ENCODE data around the gene NRG3.
"Not testable (repeated sequence)": the region's sequence is repeated elsewhere in the genome, so short reads cannot be mapped to it uniquely, and the experiment has no call there.

The NRG3 gene

DNA sequence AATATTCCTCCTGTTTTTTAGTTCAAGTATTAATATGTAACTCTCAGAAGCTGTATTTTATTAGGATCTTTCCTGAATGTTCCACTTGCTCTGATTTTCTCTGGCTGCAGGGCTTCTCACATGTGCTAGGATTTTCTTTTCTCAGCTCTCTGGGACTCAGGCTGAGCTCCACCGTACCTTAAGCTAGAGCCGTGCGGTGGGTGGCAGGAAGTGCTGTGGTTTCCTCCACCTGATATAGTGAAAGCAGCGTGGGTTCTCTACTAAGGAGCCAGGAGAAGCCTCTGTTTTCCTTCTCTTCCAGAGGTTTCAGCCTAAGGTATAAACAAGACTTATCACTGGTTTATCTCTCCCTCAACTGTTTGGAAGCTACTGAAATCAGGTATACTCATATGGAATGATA, 433.6 kb downstream of the NRG3 start:
- no peak for DNase-seq

DNA sequence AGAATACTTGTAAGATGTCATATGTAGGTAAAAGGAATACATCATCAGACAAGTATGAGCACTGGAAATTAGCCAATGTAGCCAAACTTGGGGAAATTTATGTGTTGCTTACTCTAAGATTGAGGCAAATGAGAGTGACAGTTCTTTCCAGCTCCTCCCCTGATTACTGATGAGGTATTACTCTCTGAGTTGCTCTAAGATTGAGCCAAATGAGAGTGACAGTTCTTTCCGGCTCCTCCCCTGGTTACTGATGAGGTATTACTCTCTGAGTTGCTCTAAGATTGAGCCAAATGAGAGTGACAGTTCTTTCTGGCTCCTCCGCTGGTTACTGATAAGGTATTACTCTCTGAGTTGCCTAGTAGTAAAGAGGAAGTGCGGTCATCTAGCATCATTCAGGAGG, 435.8 kb downstream of the NRG3 start:
- DNase-seq: no peak

GRCh38 chr10:82313401-82313800, 438.4 kb downstream of the NRG3 start:
- no peak for DNase-seq

DNA sequence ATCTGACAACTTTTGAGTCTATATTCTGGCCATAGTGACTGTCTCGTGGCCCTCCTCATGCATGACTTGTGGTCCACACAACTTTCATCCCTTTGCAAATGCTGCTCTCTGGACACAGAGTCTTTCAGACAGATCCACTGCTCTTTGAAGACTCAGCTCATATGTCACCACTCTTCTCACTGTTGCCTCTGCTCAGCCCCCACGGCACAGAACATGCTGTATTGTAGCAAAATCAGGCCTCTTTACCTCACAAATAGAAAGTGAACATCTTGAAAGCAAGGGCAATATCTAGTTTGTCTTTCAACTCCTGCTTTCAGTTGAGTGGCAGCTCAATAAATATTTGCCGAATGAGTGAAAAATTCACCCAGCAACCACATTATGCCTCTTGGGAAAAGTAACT, 443.5 kb downstream of the NRG3 start:
- no peak for DNase-seq

GRCh38 chr10:82319074-82319473, 444.1 kb downstream of the NRG3 start:
- no peak for DNase-seq

- DNase-seq: no peak
These were observed 444.6 kb downstream of the NRG3 start for GRCh38 chr10:82319562-82319961.

DNA sequence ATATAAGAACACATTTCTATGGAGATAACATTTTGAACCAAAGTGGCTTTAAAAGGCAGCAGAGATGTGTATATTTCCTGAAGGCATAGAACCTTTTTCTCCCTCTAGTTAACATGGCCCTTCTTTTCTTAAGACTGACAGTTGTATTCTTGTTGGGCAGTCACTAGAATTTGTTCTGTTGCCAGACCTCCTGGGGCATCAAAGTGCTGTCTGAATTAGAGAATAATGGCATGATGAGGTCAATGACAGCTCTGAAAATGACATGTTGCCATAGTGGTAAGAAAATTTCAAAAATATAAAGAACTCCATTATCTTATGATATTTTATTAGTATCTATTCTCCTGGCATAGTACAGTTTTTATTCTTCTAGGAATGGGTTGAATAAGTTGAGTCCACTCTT, 446.7 kb downstream of the NRG3 start:
- DNase-seq: no peak

DNA sequence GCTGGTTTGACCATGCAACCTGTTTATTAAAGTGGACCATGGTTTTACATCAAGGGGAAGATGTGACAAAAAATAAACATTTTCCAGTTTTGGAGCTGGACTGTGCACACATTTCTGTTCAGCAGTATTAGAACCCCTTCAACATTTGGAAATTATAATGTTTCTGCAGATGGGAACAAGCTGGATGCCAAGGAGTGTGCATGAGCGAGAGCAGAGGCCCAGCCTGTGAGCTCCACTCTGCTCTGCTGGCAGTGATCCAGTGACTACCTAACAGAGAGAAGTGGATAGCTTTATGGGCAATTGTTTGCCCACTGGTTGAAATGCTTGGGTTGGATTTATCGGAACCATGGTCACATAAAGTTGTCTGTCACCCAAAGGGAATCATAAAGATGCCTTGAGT, 456.7 kb downstream of the NRG3 start:
- no peak for DNase-seq

DNA sequence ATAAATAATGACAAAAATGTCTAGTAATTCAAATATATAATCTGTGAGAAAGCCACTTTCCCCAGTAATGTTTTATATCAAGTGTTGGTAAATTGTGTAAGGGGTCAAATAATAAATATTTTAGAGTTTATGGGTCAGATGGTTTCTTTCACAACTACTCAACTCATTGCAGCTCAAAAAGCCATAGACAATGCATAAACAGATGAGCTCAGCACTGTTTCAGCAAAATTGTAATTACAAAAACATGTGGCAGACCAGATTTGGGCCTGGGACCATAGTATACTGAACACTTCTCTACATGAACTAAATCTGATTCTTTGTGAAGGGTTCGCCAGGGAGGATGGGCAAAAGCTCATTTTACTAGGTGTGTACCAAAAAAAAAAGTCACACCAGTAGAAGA, 460.8 kb downstream of the NRG3 start:
- DNase-seq: no peak

DNA sequence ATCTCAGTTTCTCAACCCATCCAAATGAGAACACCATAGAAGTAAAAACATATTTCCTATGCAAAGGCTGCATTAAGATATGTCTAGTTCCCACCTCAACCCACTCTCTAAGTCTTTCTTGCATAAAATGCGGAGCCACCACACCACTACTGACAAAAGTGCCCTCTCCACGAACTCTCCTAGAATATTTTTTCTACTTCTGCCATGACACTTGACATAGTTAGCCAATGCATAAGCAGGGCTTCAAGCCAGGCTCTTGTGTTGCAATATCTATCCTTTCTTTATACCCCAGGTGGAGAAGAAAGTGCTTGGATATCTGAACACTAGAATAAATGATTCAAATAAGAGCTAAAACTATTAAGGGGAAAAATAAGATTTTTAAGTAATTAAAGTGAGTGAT, 465.2 kb downstream of the NRG3 start:
- DNase-seq: no peak

- DNase-seq: not testable (repeated sequence)
These were observed 474.6 kb downstream of the NRG3 start for GRCh38 chr10:82349590-82349989.

GRCh38 chr10:82353381-82353780, 478.4 kb downstream of the NRG3 start:
- DNase-seq: no peak

GRCh38 chr10:82358486-82359099, 483.6 kb downstream of the NRG3 start:
- no peak for DNase-seq

GRCh38 chr10:82361256-82361655, 486.3 kb downstream of the NRG3 start:
- DNase-seq: no peak

- DNase-seq: no peak
These were observed 502.6 kb downstream of the NRG3 start for GRCh38 chr10:82377608-82378007.

DNA sequence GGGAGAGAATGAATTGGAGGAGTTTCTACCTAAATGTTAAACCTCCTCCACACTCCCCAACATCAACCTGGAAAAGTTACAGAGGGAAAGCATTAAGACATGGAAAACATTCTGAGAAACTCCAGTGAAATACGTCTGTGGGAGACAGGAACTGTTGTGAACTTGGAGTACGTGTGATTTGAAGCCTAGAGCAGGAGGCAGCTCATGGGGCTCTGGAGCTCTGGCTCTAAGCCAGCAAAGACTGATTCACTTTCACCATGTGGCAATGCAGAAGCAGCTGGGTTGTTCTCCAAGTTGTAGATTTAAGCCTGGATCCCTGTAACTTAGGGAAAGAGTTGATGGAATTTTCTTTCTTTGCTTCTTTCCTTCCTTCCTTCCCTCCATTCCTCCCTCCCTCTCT, 503.2 kb downstream of the NRG3 start:
- DNase-seq: no peak

GRCh38 chr10:82383350-82383749, 508.4 kb downstream of the NRG3 start:
- DNase-seq: no peak

DNA sequence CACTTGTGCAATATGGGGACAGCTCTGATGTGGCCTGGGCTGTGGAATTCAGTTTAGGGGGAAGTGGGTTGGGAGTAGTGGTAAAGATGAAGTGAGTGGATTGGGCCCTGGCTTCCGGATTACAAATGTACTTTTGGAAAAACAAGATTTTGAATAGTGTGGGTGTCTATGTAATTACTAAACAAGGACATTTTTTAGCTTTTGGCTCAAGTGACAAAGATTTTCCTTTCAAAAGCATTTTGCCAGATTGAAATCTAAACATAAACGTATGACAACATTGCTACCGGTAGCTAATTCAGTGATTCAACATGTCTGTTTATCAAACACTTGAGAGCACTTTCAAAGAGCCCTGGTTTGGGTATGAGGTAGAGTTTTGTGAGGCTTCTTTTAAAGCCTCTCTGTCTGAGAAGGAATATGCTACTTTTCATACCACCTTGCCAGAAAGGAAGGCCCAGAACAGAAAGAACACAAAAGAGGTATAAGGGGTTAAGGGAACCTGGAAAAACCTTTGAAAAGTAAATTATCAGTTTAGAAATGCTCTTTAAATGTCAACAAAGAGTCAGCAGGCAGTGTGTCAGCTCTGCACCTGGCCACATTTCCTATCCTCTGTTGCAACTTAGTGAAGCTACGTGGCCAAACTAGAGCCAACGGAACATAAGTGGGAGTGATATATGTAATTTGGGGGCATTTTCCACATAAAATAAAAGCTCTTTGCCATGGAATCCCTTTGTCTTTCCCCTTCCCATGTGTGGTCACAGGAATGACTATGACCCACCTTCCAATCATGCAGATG, 516.1 kb downstream of the NRG3 start:
- no peak for DNase-seq

DNA sequence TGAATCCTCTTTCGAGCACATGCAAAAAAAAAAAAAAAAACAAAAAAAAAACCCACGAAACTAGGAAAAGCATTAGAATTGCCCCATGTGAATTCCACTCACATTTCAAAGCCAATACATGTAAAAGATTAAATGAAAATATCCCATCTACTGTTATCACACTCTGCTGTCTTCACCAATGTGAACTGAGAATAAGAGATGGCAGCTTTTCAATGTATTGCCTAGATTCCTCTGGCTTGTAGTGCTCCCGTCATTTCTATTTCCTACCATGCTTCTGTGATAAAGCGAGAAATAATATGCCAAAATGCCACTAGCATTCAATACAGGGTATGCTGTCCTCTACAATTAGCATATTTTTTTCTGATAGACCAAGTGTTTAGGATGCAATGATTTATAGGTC, 517.0 kb downstream of the NRG3 start:
- DNase-seq: no peak

DNA sequence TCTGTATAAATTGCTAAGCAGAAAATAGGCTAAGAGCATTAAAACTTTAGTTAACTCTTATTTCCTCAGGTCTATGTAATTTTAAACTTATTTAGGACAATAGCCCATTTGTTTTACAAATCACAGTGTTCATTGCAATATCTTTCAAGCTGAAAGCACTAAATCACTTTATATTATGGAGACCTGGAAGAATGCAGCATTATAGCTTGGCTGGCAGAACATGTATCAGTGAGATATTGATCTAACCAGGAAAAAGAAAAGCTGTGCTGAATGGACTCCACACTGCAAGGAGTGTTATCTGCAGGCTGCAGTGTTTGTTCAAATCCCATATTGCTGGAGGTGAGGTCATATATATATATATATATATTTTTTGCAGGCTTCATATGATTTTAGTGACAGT, 517.5 kb downstream of the NRG3 start:
- no peak for DNase-seq

DNA sequence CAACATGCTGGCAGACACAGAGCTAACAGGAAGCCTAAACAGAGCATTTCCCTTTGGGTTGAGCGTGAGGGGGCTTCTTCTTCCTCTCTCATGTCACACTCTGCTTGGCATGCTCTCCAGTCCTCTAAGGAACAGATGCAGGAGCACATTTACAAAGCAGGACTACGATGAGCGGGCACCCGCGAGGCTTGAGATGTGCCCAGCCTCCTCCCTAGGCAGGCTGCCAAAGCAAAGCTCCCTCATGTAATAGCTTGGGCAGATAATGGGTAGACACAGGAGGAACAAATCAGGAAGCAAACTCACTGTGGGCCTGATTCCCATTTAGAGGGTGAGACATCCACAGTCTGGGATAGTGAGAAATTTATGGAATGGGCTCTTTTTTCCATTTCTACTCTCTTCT, 519.1 kb downstream of the NRG3 start:
- DNase-seq: no peak

DNA sequence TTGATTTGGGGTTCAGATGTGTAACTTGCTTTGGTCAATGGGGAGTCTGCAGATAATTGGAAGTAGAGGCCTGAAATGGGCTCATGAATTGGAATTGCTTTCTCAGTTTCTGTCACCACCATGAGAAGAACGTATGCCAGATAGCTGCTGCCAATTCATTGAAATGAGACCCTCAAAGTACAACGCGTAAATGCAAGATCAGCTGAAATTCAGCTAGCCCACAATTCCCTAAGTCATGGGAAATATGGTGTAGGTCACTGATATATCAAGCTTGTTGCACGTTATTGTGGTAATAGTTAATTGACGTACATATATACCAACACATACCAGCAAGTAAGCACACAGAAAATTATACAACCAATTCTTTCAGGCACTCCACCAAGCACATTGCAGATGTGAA, 520.0 kb downstream of the NRG3 start:
- DNase-seq: no peak

- no peak for DNase-seq
These were observed 521.9 kb downstream of the NRG3 start for GRCh38 chr10:82396886-82397285.

- DNase-seq: no peak
These were observed 522.9 kb downstream of the NRG3 start for GRCh38 chr10:82397854-82398253.

DNA sequence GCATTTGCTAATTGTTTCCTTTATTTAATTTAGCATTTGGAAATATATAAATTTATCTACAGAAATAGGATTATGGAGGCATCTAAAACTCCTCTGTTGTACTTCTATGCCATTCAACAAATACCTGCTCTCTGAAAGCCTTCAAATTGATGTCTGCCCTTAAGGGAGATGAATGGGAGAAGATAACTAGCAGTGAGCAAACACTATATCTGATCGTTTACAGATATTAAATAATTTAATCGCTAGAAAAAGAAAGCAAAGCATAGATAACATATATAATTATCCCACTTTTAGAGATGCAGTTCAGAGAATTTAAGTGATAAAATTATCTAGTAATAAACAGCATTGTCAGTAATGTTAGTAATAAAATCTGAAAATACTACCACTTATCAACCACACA, 524.9 kb downstream of the NRG3 start:
- DNase-seq: no peak

Measured in stimulated activated CD4-positive, alpha-beta T cell treated with anti-CD3 and anti-CD28 coated beads, Interleukin-4, amount 100 ng/mL, for 1 hour (primary cell).